ENCODE measurements around the gene GGTLC1.

GRCh38 chr20:23943304-23943703 lies 45.3 kb downstream of the GGTLC1 start:
- no peak for TF ChIP-seq CTCF (IDR thresholded peaks at IDR 0.05; ENCODE audit: insufficient read depth, low read length, poor library complexity, severe bottlenecking)
- TF ChIP-seq EZH2phosphoT487 (conservative IDR thresholded peaks at IDR 0.05; ENCODE audit: low read length), result no peak

Measured in SU-DHL-6 (cell line).